DND-41 (cell line): ENCODE results near the gene GCN1.

Experiments used
- ATAC-seq: fragments of 200-7000 bp; cut with Tn5 transposase; 3 replicates; pipeline ENCODE4 v1.9.1; 2021; ENCODE audit warnings: low read depth; ENCODE audit not compliant: insufficient read depth
- DNase-seq: peaks from one replicate; pipeline ENCODE4 v3.0.0-alpha.2; 2020
- H2AFZ ChIP-seq: 2 replicates; pipeline ENCODE4 v1.6.0; 2012; ENCODE audit warnings: low read depth, low read length
- H3K27ac ChIP-seq: 2 replicates; pipeline ENCODE4 v1.5.1; 2012; ENCODE audit warnings: low read length, inconsistent platforms
- H3K27me3 ChIP-seq: fragments of 200-600 bp; sonication (generic); 2 replicates; pipeline ENCODE4 v1.6.0; 2012; ENCODE audit warnings: low read length, mild to moderate bottlenecking, inconsistent platforms; ENCODE audit not compliant: insufficient read depth, poor library complexity
- H3K36me3 ChIP-seq: 2 replicates; pipeline ENCODE4 v1.5.1; 2012; ENCODE audit warnings: low read length, inconsistent platforms; ENCODE audit not compliant: insufficient read depth
- H3K4me1 ChIP-seq: 2 replicates; pipeline ENCODE4 v1.5.1; 2012; ENCODE audit warnings: mild to moderate bottlenecking, low read length; ENCODE audit not compliant: insufficient read depth
- H3K4me2 ChIP-seq: 2 replicates; pipeline ENCODE4 v1.6.0; 2012; ENCODE audit warnings: mild to moderate bottlenecking, moderate library complexity, low read length, inconsistent platforms; ENCODE audit not compliant: insufficient read depth
- H3K4me3 ChIP-seq, 2 experiments: fragments of 200-600 bp in 1 of 2; shearing (Covaris generic) in 1 of 2; 2 replicates each; pipeline ENCODE4 v1.5.1; 2012 to 2016; ENCODE audit warnings: inconsistent platforms in 2 of 2, low read length in 2 of 2, mild to moderate bottlenecking in 2 of 2, low read depth in 1 of 2, moderate library complexity in 1 of 2
- H3K79me2 ChIP-seq: 2 replicates; pipeline ENCODE4 v1.6.0; 2012; ENCODE audit warnings: low read length, inconsistent platforms; ENCODE audit not compliant: insufficient read depth
- H3K9ac ChIP-seq: 2 replicates; pipeline ENCODE4 v1.6.0; 2012; ENCODE audit warnings: low read depth, mild to moderate bottlenecking, inconsistent platforms, low read length, moderate library complexity
- H3K9me3 ChIP-seq: 2 replicates; pipeline ENCODE4 v1.5.1; 2012; ENCODE audit warnings: low read length, moderate library complexity, mild to moderate bottlenecking, inconsistent platforms; ENCODE audit not compliant: insufficient read depth, severe bottlenecking
- H4K20me1 ChIP-seq: 2 replicates; pipeline ENCODE4 v1.6.0; 2012; ENCODE audit warnings: low read length; ENCODE audit not compliant: insufficient read depth
- CTCF ChIP-seq: IDR thresholded peaks from 2 replicates; pipeline ENCODE4 v1.5.1; 2012; ENCODE audit warnings: borderline replicate concordance, low read length, moderate library complexity, mild to moderate bottlenecking; ENCODE audit not compliant: poor library complexity, severe bottlenecking; ENCODE audit errors: extremely low read depth
- EZH2 ChIP-seq: IDR thresholded peaks from 3 replicates; pipeline ENCODE4 v1.6.1; 2012; ENCODE audit warnings: borderline replicate concordance, low read depth, mild to moderate bottlenecking, moderate library complexity, low read length, inconsistent platforms; ENCODE audit not compliant: severe bottlenecking

The GCN1 gene

GRCh38 chr12:120095331-120095730, 99.2 kb downstream of the GCN1 start:
- H3K9me3 ChIP-seq, result no peaks in the 10 kb centered on the region
- peaks cover 30% of the 10 kb centered on the region for H4K20me1 ChIP-seq
- DNase-seq (no peak), ATAC-seq (no peak)
- peaks cover 13% of the 10 kb centered on the region for H3K79me2 ChIP-seq
- H3K4me1 ChIP-seq, result no peaks in the 10 kb centered on the region
- H3K27ac ChIP-seq, result no peak overlapping the region
- H3K4me3 ChIP-seq, result no peak overlapping the region
- TF ChIP-seq CTCF (no peak), EZH2 (no peak)
- H3K9ac ChIP-seq, result no peak overlapping the region
- no peak overlapping the region for H3K4me2 ChIP-seq
- H2AFZ ChIP-seq, result no peak overlapping the region
- no peaks in the 10 kb centered on the region for H3K27me3 ChIP-seq
- peaks cover 71% of the 10 kb centered on the region for H3K36me3 ChIP-seq

- no peak for DNase-seq
- no peak for TF ChIP-seq EZH2
- no peak for TF ChIP-seq CTCF
- no peak overlapping the region for H3K4me2 ChIP-seq
- H3K36me3 ChIP-seq, result peaks cover 63% of the 10 kb centered on the region
- no peaks in the 10 kb centered on the region for H3K27me3 ChIP-seq
- H3K79me2 ChIP-seq, result peaks cover 4% of the 10 kb centered on the region; the same call in 1 of the 2 replicates
- no peak overlapping the region for H3K4me3 ChIP-seq
- H3K9ac ChIP-seq, result no peak overlapping the region
- H3K27ac ChIP-seq, result no peak overlapping the region
- no peak for ATAC-seq
- no peak overlapping the region for H2AFZ ChIP-seq
- H4K20me1 ChIP-seq, result peaks cover 22% of the 10 kb centered on the region
- H3K4me1 ChIP-seq, result no peaks in the 10 kb centered on the region
- H3K9me3 ChIP-seq, result no peaks in the 10 kb centered on the region
Measured at GRCh38 chr12:120094485-120094884, 100.0 kb downstream of the GCN1 start.

GRCh38 chr12:120093592-120094355, 100.7 kb downstream of the GCN1 start:
- Histone ChIP-seq H3K4me2 (no peak overlapping the region), H4K20me1 (peaks cover 15% of the 10 kb centered on the region; the same call in 1 of the 2 replicates), H3K27ac (no peak overlapping the region), H3K9ac (no peak overlapping the region), H3K4me1 (no peaks in the 10 kb centered on the region), H3K36me3 (peaks cover 56% of the 10 kb centered on the region), H2AFZ (no peak overlapping the region), H3K27me3 (no peaks in the 10 kb centered on the region), H3K4me3 (no peak overlapping the region), H3K79me2 (no peaks in the 10 kb centered on the region; the same call in 1 of the 2 replicates), H3K9me3 (no peaks in the 10 kb centered on the region)
- DNase-seq (no peak), ATAC-seq (peak; percentile 25; the same call in 2 of the 3 replicates)
- no peak for TF ChIP-seq EZH2
- TF ChIP-seq CTCF, result no peak

- H3K36me3 ChIP-seq, result peaks cover 51% of the 10 kb centered on the region
- no peaks in the 10 kb centered on the region for H3K4me1 ChIP-seq
- no peak for TF ChIP-seq CTCF
- no peak for TF ChIP-seq EZH2
- no peak overlapping the region for H3K27ac ChIP-seq
- no peak overlapping the region for H3K4me2 ChIP-seq
- ATAC-seq (0 out of 3 replicates have a peak, but pooled peaks have one; percentile 8), DNase-seq (no peak)
- no peaks in the 10 kb centered on the region for H3K79me2 ChIP-seq
- no peak overlapping the region for H3K4me3 ChIP-seq
- no peaks in the 10 kb centered on the region for H3K27me3 ChIP-seq
- H2AFZ ChIP-seq, result no peak overlapping the region
- H4K20me1 ChIP-seq, result peaks cover 9% of the 10 kb centered on the region; the same call in 1 of the 2 replicates
- H3K9ac ChIP-seq, result no peak overlapping the region
- no peaks in the 10 kb centered on the region for H3K9me3 ChIP-seq
Measured at GRCh38 chr12:120093336-120093591, 101.3 kb downstream of the GCN1 start.
